Measurements from ENCODE around the gene MAML2.
A peak's percentile ranks its signal among the peaks of the same experiment; 100 is the strongest.

The MAML2 gene

GRCh38 chr11:96092511-96092910, 250.5 kb downstream of the MAML2 start:
- DNase-seq = no peak

- DNase-seq = no peak
Measured at GRCh38 chr11:96091476-96091875, 251.5 kb downstream of the MAML2 start.

GRCh38 chr11:96090711-96091110, 252.3 kb downstream of the MAML2 start:
- no peak for DNase-seq

- DNase-seq = no peak
Measured at GRCh38 chr11:96088914-96089313, 254.1 kb downstream of the MAML2 start.

- DNase-seq = no peak
Measured at GRCh38 chr11:96086111-96086510, 256.9 kb downstream of the MAML2 start.

DNA sequence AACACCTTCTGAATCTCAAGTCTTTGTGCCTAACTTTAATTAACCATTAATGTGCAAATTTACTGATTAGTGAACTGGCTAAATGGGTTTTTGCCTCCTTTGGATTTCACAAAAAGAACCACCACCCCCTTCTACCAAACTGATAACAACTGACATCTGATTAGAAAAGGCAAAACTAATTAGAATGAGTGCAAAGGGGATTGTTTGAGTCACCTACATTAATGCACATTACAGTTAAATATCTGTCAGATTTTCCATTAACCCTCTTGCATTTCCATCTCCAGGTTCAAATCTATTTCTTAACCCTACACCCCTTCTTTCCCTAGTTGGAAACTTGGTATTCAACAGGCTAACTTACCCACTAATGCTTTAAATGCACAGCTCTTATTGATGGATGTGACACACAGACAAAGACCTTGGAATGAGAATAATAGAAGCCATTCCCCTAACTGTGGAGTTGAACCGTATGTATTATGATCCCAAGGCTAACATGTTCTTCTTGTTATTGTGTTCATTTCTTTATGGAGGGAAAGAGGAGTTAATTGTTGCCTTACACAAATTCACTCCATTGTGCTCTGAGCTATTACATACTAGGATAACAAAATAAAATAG, 257.6 kb downstream of the MAML2 start:
- no peak for DNase-seq

DNA sequence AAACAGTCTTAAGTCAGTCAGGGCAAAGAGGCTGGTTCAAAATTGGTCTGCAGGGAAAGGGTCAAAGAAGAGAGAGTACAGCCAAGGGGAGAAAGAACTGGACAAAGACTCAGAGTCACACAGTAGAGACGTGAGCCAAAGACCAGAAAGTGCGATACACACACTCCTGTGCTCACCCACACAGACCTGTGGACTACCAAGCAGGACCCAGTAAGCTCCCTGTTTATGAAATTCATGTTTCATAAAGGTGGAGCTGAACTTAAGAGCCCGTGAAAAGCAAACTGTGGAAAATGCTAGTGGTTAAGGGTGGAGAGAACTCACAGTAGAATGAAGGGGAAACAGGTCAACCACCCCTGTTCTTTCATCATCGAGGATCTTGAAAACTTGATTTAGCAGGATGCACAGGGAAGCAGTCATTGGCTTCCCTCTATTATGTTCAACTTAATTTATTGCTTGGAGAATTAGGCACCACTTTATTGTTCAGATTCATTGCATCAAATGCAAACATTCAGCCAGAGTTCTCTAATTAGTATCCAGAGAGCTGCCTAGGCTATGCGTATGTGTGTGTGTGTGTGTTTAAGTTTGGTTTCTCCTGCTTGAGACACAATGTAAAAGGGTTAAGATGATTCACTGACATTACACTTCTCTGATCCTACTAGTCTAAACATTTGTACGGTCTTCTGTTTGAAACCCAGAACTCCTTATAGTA, 258.2 kb downstream of the MAML2 start:
- no peak for DNase-seq

GRCh38 chr11:96082936-96083335, 260.1 kb downstream of the MAML2 start:
- no peak for DNase-seq

DNA sequence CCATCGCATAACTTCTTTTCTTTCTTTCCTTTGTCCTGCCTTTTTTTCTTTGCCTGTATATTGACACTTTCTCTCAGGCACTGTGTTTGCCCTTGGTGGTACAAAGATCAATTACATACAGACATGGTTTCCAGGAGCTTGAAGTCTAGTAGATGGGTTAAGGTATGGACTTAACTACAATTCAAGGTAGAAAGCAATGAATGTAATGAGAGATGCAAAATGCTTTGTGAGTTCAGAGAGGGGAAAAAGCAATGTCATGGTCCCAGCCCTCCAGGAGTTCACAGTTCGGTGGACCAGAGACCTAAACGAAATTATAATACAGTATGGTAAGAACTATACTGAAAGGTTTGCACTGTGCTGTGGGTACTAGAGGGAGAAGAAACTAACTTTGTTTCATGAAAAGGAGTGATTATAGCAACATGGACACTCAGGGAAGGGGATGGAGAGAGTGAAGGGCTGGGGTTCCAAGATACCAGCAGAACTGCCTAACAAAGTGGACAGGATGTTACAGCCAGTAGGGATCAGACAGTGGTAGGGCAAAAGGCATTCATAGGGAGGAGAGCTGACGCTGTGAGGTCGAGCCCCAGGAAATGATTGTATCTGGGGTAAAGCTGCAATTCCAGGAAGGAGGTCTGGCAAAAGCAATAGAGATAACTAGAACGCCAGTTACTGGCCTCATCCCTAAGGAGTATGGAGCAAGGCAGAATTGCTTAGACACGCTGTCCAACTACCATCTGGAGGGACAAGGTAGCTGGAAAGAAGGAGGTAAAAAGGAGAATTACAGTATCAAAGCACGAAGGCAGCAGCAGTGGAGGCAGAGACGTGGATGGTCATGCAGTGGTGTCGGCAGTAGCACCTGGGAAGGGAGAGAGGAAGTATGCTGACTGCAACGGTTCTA, 260.7 kb downstream of the MAML2 start:
- DNase-seq = no peak

DNA sequence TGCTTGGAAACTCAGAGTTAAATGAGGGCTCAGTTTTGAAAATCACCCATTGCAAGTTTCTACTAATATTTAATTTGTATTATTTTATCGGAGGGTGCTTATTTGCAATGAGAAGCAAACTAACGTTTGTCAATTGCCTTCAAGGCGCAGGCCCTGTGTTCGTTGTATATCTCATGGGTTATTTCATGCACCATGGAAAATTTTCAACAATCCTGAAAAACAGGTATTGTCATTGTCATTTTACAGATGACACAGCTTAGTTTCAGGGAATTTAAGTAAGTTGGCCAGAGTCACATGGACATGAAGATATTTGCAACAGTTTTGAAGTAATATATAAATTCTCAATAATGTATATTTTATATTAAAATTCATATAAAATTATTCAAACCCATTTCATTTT, 261.4 kb downstream of the MAML2 start:
- no peak for DNase-seq

- no peak for DNase-seq
Measured at GRCh38 chr11:96079691-96080090, 263.3 kb downstream of the MAML2 start.

DNA sequence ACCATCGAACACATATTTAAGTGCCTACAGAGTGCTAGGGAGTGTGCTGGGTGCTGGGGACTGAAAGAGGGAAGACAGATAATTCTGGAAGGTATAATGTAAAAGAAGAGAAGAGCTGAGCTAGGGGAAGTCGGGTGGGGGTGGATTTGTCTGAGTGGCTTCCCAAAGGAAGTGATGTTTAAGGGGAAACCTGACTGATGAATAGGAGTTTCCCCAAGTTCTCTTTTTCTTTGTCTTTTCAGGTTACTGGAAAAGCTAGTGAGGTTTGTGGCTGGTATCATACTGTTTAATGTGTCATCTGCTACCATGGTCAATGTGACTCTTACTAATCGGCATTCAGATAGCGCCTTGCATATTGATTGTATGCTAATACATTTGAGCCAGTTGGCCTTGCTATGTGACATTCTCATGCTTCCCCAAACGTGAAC, 267.4 kb downstream of the MAML2 start:
- DNase-seq = peak; percentile 45

- no peak for DNase-seq
Measured at GRCh38 chr11:96074551-96075310, 268.3 kb downstream of the MAML2 start.

DNA sequence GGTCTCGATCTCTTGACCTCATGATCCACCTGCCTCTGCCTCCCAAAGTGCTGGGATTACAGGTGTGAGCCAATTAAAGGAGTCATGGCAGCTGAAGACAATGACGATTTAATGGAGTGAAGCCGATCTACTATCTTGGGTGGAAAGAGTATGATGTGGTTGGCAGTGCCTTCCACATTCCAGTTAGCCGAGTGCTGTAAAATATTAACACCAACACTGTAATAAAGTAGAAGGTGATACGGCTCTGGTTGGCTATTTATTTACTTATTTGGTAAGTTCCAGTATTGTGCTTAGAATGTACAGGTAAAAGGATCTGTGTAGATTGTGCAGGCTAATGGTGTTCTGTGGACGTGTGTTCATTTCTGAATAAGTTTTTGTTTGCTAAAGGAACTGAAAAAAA, 269.5 kb downstream of the MAML2 start:
- no peak for DNase-seq

DNA sequence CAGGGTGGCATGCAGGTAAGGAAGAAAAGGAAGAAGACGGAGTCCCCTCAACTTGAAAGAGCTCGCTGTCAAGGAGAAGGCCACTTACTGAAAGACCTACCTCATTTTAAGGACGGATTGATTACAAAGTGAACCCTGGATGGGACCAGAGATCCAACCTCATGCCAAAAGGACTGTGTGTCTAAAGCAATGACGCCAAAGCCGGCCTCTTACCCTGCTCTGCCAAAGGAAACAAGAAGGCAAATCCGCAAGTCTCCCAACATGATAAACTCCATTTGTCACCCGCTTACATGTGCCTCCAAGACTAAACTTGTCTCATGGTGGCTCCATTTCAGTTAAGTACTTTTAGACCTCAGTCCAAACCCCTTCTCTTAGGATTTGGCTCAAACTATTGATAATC, 270.4 kb downstream of the MAML2 start:
- DNase-seq = no peak

DNA sequence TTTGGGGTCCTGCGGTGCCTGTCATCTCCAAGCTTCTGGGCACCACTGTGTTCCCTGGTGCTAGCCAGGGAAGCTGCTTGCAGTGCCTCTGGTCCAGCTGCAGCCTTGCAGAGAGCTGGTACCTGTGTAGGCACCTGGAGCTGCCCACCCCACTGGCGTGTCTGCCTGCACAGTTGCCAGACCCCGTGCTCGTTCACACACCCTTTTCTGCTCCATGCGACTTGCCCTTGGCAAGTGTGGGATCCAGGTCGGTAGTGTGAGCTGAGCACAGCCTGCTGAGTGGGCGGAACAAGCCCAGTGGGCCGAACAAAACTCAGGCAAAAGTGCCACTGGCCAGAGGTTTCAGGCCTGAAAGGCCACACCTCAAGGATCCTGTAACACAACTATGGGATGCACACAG, 272.5 kb downstream of the MAML2 start:
- no peak for DNase-seq

GRCh38 chr11:96067160-96067559, 275.8 kb downstream of the MAML2 start:
- DNase-seq = no peak

GRCh38 chr11:96065379-96065778, 277.6 kb downstream of the MAML2 start:
- no peak for DNase-seq

- no peak for DNase-seq
Measured at GRCh38 chr11:96063886-96064285, 279.1 kb downstream of the MAML2 start.

DNA sequence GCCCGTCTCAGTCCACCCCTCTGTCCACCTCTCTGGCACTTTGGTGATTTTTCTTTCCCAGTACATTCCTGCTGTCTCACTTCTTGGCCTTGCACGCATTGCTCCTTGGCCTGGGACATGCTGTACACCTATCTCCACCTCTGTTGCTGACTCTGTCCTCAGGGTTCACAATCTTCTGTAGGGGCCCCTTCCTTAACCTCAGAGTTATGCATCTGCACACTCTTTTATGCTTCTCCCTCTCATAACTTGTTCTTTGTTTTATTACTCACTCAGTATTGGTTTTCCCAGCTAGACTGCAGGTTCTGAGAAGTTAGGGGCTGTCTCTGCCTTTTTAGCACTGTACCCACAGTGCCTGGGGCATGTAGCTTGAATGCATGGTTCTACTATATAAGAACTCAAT, 279.9 kb downstream of the MAML2 start:
- DNase-seq = peak; percentile 51

DNA sequence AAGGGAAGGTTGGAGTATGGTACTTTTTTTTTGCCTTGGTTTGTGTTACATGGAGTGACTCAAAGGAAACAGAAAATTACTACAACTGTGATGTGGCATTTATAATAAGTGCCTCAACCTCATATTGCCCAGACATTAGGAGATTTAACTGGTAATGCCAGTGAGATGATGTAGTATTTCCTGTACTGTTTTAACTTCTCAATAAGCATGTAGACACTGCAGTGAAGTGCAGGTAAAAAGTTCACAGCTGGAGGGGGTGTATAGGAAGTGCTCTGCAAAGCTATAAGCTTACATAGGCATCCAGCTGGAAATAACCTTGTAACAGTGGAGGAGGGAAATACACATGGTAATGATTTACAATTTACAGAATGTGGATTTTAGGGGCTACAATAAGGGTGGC, 280.9 kb downstream of the MAML2 start:
- no peak for DNase-seq

GRCh38 chr11:96061730-96062129, 281.3 kb downstream of the MAML2 start:
- no peak for DNase-seq

DNA sequence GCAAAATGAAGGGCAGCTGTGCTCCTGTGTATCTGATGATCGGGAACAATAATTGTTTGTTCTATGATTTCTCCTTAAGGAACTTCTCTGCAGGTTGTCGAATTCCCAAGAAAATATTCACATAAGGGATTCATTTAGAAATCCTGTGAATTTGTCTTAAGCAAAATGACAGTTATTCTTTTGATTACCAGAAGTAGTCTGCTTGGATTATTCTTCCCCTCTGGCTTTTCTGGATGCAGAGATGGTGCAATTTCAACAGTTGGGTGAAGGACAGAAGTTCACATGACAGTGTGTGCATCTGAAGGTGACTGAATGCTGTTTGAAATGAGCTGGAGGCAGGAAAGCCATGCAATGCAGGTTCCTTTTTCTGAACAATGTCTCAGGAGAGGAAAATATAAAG, 281.9 kb downstream of the MAML2 start:
- DNase-seq = no peak
